ENCODE results near the gene TM9SF1.

Gene TM9SF1

GRCh38 chr14:24195186-24196070 is at the start of gene TM9SF1:
Gene TM9SF1 (minus strand): TSS chr14:24195441. CDS start chr14:24195019, 422 bp downstream.
- peak; percentile 55 for DNase-seq

- DNase-seq, result no peak
Measured at GRCh38 chr14:24243336-24243836, 48.1 kb upstream of the TM9SF1 start.

GRCh38 chr14:24241829-24242443 is 46.7 kb upstream of the TM9SF1 start:
- peak; percentile 98 for DNase-seq

GRCh38 chr14:24240110-24240918 is 45.1 kb upstream of the TM9SF1 start:
- DNase-seq, result no peak

GRCh38 chr14:24238527-24239037 is 43.3 kb upstream of the TM9SF1 start:
- no peak for DNase-seq

GRCh38 chr14:24238123-24238522 is 42.9 kb upstream of the TM9SF1 start:
- DNase-seq, result no peak

- no peak for DNase-seq
Measured at GRCh38 chr14:24237463-24237955, 42.3 kb upstream of the TM9SF1 start.

- DNase-seq, result no peak
Measured at GRCh38 chr14:24236689-24237462, 41.6 kb upstream of the TM9SF1 start.

- DNase-seq, result no peak
Measured at GRCh38 chr14:24235804-24236688, 40.8 kb upstream of the TM9SF1 start.

- DNase-seq, result no peak
Measured at GRCh38 chr14:24234095-24235005, 39.1 kb upstream of the TM9SF1 start.

- no peak for DNase-seq
Measured at GRCh38 chr14:24233538-24233866, 38.3 kb upstream of the TM9SF1 start.

- peak; percentile 85 for DNase-seq
Measured at GRCh38 chr14:24232645-24233537, 37.6 kb upstream of the TM9SF1 start, which contains the start of gene GMPR2. Gene GMPR2 (plus strand): TSS chr14:24232929. CDS start chr14:24233254, 325 bp downstream.

- peak; percentile 91 for DNase-seq
Measured at GRCh38 chr14:24232121-24232644, 36.9 kb upstream of the TM9SF1 start, which contains the start of gene NEDD8. Gene NEDD8 (minus strand): TSS chr14:24232367. CDS start chr14:24232267, 100 bp downstream.

- DNase-seq, result no peak
Measured at GRCh38 chr14:24231263-24232120, 36.3 kb upstream of the TM9SF1 start.

GRCh38 chr14:24228902-24229301 is 33.7 kb upstream of the TM9SF1 start:
- DNase-seq, result no peak

GRCh38 chr14:24226473-24226872 is 31.2 kb upstream of the TM9SF1 start:
- no peak for DNase-seq

- DNase-seq, result no peak
Measured at GRCh38 chr14:24224618-24225071, 29.4 kb upstream of the TM9SF1 start.

Data from NCI-H1694 treated with DMSO at 0.1 percent for 48 hours (cell line).